HEK293T (cell line): ENCODE data around the gene EPHA7.

Experiments used
- BHLHE40 ChIP-seq: fragments of 450-650 bp; IDR thresholded peaks from 2 replicates; pipeline ENCODE4 v1.6.1; 2016; ENCODE audit warnings: mild to moderate bottlenecking, moderate library complexity, borderline replicate concordance
- SP1 ChIP-seq: fragments of 450-650 bp; IDR thresholded peaks from 2 replicates; pipeline ENCODE4 v1.6.1; 2017
- SUZ12 ChIP-seq: fragments of 450-650 bp; IDR thresholded peaks from 2 replicates; pipeline ENCODE4 v1.6.1; 2016; ENCODE audit warnings: mild to moderate bottlenecking

- no peak for TF ChIP-seq BHLHE40
- TF ChIP-seq SUZ12: no peak
- no peak for TF ChIP-seq SP1
Measured at GRCh38 chr6:93394471-93394870, 24.9 kb downstream of the EPHA7 start.
